Adrenal gland (tissue), 12 donors: ENCODE data around the gene ANTXR1. TPM values are rescaled to one million over a fixed set of nuclear protein-coding genes. Genes with fewer than 3 reads are reported as not detected.
A peak's percentile ranks its signal among the peaks of the same experiment; 100 is the strongest.

Source experiments
- DNase-seq, 7 donors: peaks; one replicate each; pipeline ENCODE4 v3.0.0-alpha.2; 2019 to 2020
- H3K27ac ChIP-seq, 5 donors: fragments of 200-600 bp; sonication (generic) in 4 of 5; 1 replicate in 3 of 5; 2 replicates in 2 of 5; pipeline versions ENCODE4 v1.5.1 to v1.8.0; 2016 to 2020; ENCODE audit warnings: mild to moderate bottlenecking in 1 of 5
- H3K27me3 ChIP-seq: fragments of 200-600 bp; 2 replicates; pipeline ENCODE4 v1.8.0; 2021
- H3K36me3 ChIP-seq, 2 donors: fragments of 200-600 bp; replicated peaks in 1 of 2; 1 replicate in 1 of 2; 2 replicates in 1 of 2; pipeline versions ENCODE4 v1.5.1 to v1.8.0; 2018 to 2022
- H3K4me1 ChIP-seq, 2 donors: fragments of 200-600 bp; replicated peaks in 1 of 2; 1 replicate in 1 of 2; 2 replicates in 1 of 2; pipeline versions ENCODE4 v1.5.1 to v1.8.0; 2018 to 2021
- H3K4me3 ChIP-seq, 4 donors: fragments of 200-600 bp; sonication (generic) in 3 of 4; one replicate each; pipeline ENCODE4 v1.5.1; 2016 to 2018
- H3K9me3 ChIP-seq, 3 donors: fragments of 200-600 bp; sonication (generic) in 1 of 3; replicated peaks in 1 of 3; 1 replicate in 2 of 3; 2 replicates in 1 of 3; pipeline versions ENCODE4 v1.5.1 to v1.8.0; 2016 to 2021
- POLR2A ChIP-seq, 2 donors: fragments of 450-650 bp; IDR thresholded peaks; one replicate each; pipeline ENCODE4 v1.6.1; 2017; ENCODE audit warnings: antibody characterized with exemption in 2 of 2, mild to moderate bottlenecking in 2 of 2, moderate library complexity in 1 of 2
- WGBS, 4 donors: extraction: QIAGEN DNeasy Blood & Tissue Kit in 2 of 4; methylation state at CpG; one replicate each; pipeline versions ENCODE4 v1.1.5 to v1.1.7; 2013 to 2017; 5-methylcytosine and 5-hydroxymethylcytosine counted together
- intact Hi-C, 2 donors: fragments of 100-400 bp; cut with DNase I; formaldehyde crosslinking; loops; one replicate each; pipeline versions ENCODE4 v1.14.1 to v1.15.0; 2022 to 2023
- polyA plus RNA-seq, 3 donors: library from polyadenylated mRNA; stranded (reverse); fragments of 200-250 nt in 2 of 3; fragments of 350-450 nt in 1 of 3; fragmentation: Illumina TruSeq in 1 of 3; extraction: RNeasy Lipid Tissue Mini Kit (QIAGEN cat#74804) in 1 of 3; gene quantifications; one replicate each; pipeline ENCODE4 v1.2.3, GENCODE V29; 2013 to 2014
- total RNA-seq, 9 donors: library from RNA; depleted of rRNA in 4 of 9; stranded (reverse); fragments of >200 nt in 4 of 9; fragments of 120-200 nt in 1 of 9; fragmentation: NEBNext Ultra II Directional in 1 of 9; extraction: Animal tissue kit (Norgen Biotek cat#: 25700) in 1 of 9; gene quantifications; one replicate each; pipeline versions ENCODE4 v1.1.0 to v1.2.4, GENCODE V29; 2013 to 2023
- TF ChIP-seq, protein P1 (sequence below), 6 experiments: fragments of 450-650 bp in 4 of 6; fragments of 200-600 bp in 2 of 6; sonication (generic) in 1 of 6; IDR thresholded peaks; 1 replicate in 5 of 6; 2 replicates in 1 of 6; pipeline versions ENCODE4 v1.5.1 to v1.8.0; 2016 to 2021; ENCODE audit warnings: antibody characterized with exemption in 6 of 6, mild to moderate bottlenecking in 2 of 6, moderate library complexity in 1 of 6
- donor health status: healthy with polysubstance abuse.
- donor health status: Bipolar disorder and iron deficiency.
- donor health status: DM: yes; HTN: yes; CAD: no.
- donor health status: DM: no; HTN: no; CAD: no.
- donor health status: DM: no; HTN: no; CAD: no.
- donor health status: DM: yes; HTN: yes; CAD: no.

Gene ANTXR1
- total and polyA plus RNA-seq, 12 donors, result 19.0 to 386 (median 119) TPM

DNA sequence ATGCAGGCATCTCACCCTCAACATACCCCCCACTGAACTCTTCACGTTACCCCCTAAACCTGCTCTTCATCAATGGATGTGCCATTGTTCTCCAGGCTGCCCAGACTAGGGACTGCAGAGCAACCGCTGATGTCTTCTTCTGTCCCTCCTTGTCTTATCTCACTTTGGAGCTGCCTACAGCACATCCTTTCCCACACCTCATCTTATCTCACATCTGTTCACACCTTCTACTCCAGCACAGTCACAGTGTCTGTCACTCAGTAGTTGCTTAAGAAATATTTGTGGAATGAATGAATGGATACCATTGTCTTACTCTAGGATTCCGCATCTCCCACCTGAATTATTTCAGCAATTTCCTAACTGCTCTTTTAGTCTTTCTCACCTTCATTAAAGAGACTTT, 144.5 kb downstream of the ANTXR1 start:
- intact Hi-C loops, result no loop called here
- DNase-seq, result no peak
- H3K36me3 ChIP-seq, result no peaks in the 10 kb centered on the region
- H3K4me3 ChIP-seq, result no peak overlapping the region
- H3K9me3 ChIP-seq, result no peaks in the 10 kb centered on the region
- H3K27ac ChIP-seq, result no peak overlapping the region
- H3K27me3 ChIP-seq, result no peaks in the 10 kb centered on the region
- WGBS, 4 donors, result 87 to 98% (median 96%) methylated on average over 3 of the region's 3 CpGs
- peaks cover 28 to 44% of the 10 kb centered on the region in 2 donors for H3K4me1 ChIP-seq
- TF ChIP-seq, protein P1, sequence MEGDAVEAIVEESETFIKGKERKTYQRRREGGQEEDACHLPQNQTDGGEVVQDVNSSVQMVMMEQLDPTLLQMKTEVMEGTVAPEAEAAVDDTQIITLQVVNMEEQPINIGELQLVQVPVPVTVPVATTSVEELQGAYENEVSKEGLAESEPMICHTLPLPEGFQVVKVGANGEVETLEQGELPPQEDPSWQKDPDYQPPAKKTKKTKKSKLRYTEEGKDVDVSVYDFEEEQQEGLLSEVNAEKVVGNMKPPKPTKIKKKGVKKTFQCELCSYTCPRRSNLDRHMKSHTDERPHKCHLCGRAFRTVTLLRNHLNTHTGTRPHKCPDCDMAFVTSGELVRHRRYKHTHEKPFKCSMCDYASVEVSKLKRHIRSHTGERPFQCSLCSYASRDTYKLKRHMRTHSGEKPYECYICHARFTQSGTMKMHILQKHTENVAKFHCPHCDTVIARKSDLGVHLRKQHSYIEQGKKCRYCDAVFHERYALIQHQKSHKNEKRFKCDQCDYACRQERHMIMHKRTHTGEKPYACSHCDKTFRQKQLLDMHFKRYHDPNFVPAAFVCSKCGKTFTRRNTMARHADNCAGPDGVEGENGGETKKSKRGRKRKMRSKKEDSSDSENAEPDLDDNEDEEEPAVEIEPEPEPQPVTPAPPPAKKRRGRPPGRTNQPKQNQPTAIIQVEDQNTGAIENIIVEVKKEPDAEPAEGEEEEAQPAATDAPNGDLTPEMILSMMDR (IDR thresholded peaks at IDR 0.05), result no peak
- TF ChIP-seq POLR2A (IDR thresholded peaks at IDR 0.05), result no peak

DNA sequence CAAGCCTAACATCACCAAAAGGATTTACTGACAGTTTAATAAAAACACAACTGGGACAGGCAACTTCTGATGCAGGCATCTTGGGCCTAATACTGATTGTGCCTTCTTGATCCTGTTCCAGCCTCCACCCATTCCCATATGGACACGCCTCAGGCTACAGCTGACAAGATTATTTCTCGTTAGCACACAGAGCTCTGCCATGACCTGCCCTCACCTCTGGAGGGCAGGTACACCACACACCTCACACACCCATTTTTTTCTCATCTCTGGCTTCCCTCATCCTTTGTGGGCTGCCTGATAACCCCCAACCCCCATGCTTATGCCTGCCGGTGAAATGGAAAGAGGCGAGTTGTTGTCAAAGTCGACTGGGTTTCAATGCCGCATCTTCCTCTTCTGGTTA, 147.0 kb downstream of the ANTXR1 start:
- 72 to 94% (median 83%) methylated on average over 6 of the region's 6 CpGs for WGBS, 4 donors
- Histone ChIP-seq H3K4me3 (no peak overlapping the region), H3K9me3 (no peaks in the 10 kb centered on the region), H3K27me3 (no peaks in the 10 kb centered on the region), H3K4me1 (peaks cover 22 to 43% of the 10 kb centered on the region in 2 donors), H3K36me3 (no peaks in the 10 kb centered on the region), H3K27ac (peak overlapping the region in 1 of 5 donors; percentile 22)
- peak in 1 of 7 donors; percentile 38 for DNase-seq
- intact Hi-C loops, result no loop called here
- TF ChIP-seq, protein P1 (IDR thresholded peaks at IDR 0.05), result no peak
- no peak for TF ChIP-seq POLR2A (IDR thresholded peaks at IDR 0.05)

DNA sequence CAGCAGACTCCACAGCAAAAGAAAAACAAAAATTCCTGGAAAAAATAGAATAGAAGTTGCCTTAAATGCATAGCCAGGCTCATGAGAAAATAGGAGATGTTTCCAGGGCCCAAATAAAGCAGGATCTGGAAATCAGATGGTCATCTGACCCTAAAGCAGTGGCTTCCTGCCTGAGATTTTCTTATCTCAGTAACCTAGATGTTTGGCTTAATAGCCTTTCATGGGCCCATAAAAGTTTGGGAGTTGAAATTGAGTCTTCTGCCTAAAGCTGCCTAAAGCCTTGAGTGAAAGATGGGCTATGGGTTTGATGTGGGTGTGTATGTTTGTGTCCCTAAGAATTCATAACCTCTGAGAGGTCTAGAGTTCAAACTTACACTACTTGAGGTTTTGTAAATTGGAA, 149.1 kb downstream of the ANTXR1 start:
- Histone ChIP-seq H3K4me3 (no peak overlapping the region), H3K27ac (peak overlapping the region in 4 of 5 donors; percentile 17 to 69 (median 53)), H3K9me3 (no peaks in the 10 kb centered on the region), H3K4me1 (peaks cover 22 to 44% of the 10 kb centered on the region in 2 donors), H3K27me3 (no peaks in the 10 kb centered on the region), H3K36me3 (no peaks in the 10 kb centered on the region)
- no peak for DNase-seq
- no peak for TF ChIP-seq POLR2A (IDR thresholded peaks at IDR 0.05)
- TF ChIP-seq, protein P1 (IDR thresholded peaks at IDR 0.05), result no peak
- intact Hi-C loops, result no loop called here

DNA sequence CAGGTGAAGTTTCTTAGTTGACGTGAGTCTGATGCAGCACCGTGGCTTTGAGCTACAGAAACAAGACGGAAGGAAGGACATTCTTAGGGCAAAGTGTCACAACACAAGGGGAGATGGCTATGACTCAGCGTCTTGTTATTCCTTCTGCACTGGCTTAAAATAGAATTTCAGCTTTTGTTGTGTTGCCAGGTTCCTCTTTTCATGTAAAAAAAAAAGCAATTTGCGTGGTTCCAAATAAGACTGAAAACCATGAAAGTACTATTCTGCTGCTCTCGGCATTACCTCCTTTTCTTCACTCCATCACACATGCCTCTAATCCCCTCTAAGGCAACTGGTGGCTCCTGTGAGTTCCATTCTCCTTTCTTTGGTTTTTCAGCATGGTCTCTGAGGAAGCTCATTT, 150.1 kb downstream of the ANTXR1 start:
- H3K27me3 ChIP-seq, result no peaks in the 10 kb centered on the region
- 6 to 10% (median 9%) methylated on average over 6 of the region's 6 CpGs for WGBS, 4 donors
- H3K4me3 ChIP-seq, result no peak overlapping the region
- TF ChIP-seq, protein P1 (IDR thresholded peaks at IDR 0.05), result no peak
- no peak for TF ChIP-seq POLR2A (IDR thresholded peaks at IDR 0.05)
- no peaks in the 10 kb centered on the region for H3K9me3 ChIP-seq
- intact Hi-C loops, result no loop called here
- H3K4me1 ChIP-seq, result peaks cover 22 to 44% of the 10 kb centered on the region in 2 donors
- peak overlapping the region in 4 of 5 donors; percentile 17 to 69 (median 53) for H3K27ac ChIP-seq
- H3K36me3 ChIP-seq, result no peaks in the 10 kb centered on the region
- DNase-seq, result peak in 5 of 7 donors; percentile 37 to 73 (median 46)
